H1 (cell line): ENCODE data around the gene APMAP. TPM values are rescaled to one million over a fixed set of nuclear protein-coding genes. Genes with fewer than 3 reads are reported as not detected.
A peak's percentile ranks its signal among the peaks of the same experiment; 100 is the strongest.

Experiments used
- BRCA1 ChIP-seq: IDR thresholded peaks from 2 replicates; pipeline ENCODE4 v1.6.1; 2012; ENCODE audit warnings: low read depth, low read length, improper control_type of control experiment
- CBX5 ChIP-seq: fragments of 300-800, 300-1000 bp; sonication (generic); IDR thresholded peaks from 2 replicates; pipeline ENCODE4 v1.7.1; 2016; ENCODE audit warnings: antibody characterized with exemption, low read length, low read depth
- CREB1 ChIP-seq: IDR thresholded peaks from 2 replicates; pipeline ENCODE4 v1.6.1; 2012; ENCODE audit warnings: inconsistent platforms
- FOSL1 ChIP-seq: IDR thresholded peaks from 2 replicates; pipeline ENCODE4 v1.6.1; 2011; ENCODE audit warnings: mild to moderate bottlenecking, low read depth, low read length, moderate library complexity; ENCODE audit not compliant: insufficient read depth
- GTF2F1 ChIP-seq: IDR thresholded peaks from 2 replicates; pipeline ENCODE4 v1.6.1; 2012; ENCODE audit warnings: low read depth, low read length, improper control_type of control experiment, borderline replicate concordance
- KDM1A ChIP-seq: fragments of 200-600, 300-600 bp; sonication (generic); IDR thresholded peaks from 2 replicates; pipeline ENCODE4 v1.7.1; 2016; ENCODE audit warnings: mild to moderate bottlenecking, low read length, borderline replicate concordance
- MAX ChIP-seq: IDR thresholded peaks from 2 replicates; pipeline ENCODE4 v1.6.1; 2012; ENCODE audit warnings: inconsistent platforms
- PHF8 ChIP-seq: fragments of 200-600 bp; sonication (generic); conservative IDR thresholded peaks from 2 replicates; pipeline ENCODE4 v1.7.1; 2012; ENCODE audit warnings: low read depth, mild to moderate bottlenecking, inconsistent platforms, low read length, moderate library complexity
- POU5F1 ChIP-seq: IDR thresholded peaks from 2 replicates; pipeline ENCODE4 v1.6.1; 2011; ENCODE audit warnings: low read depth, mild to moderate bottlenecking, low read length, moderate library complexity
- RAD21 ChIP-seq, 2 experiments: IDR thresholded peaks in 1 of 2; conservative IDR thresholded peaks in 1 of 2; 2 replicates each; pipeline ENCODE4 v1.6.1; 2011; ENCODE audit warnings: low read depth in 2 of 2, low read length in 2 of 2, improper control_type of control experiment in 1 of 2, inconsistent platforms in 1 of 2, mild to moderate bottlenecking in 1 of 2, moderate library complexity in 1 of 2
- RFX5 ChIP-seq: IDR thresholded peaks from 2 replicates; pipeline ENCODE4 v1.6.1; 2011; ENCODE audit warnings: low read depth, low read length, improper control_type of control experiment, borderline replicate concordance
- SIX5 ChIP-seq: IDR thresholded peaks from 2 replicates; pipeline ENCODE4 v1.6.1; 2011; ENCODE audit warnings: mild to moderate bottlenecking, low read depth, low read length
- SP1 ChIP-seq: IDR thresholded peaks from 2 replicates; pipeline ENCODE4 v1.6.1; 2011; ENCODE audit warnings: low read depth, low read length
- TEAD4 ChIP-seq: IDR thresholded peaks from 2 replicates; pipeline ENCODE4 v1.6.1; 2012; ENCODE audit warnings: low read depth, low read length, inconsistent platforms, mixed read lengths
- ZNF274 ChIP-seq: IDR thresholded peaks from 2 replicates; pipeline ENCODE4 v1.7.0; 2012; ENCODE audit warnings: low read length, borderline replicate concordance; ENCODE audit errors: extremely low read depth
- polyA plus RNA-seq, 7 experiments: library from polyadenylated mRNA; depleted of rRNA in 3 of 7; stranded (reverse) in 5 of 7; unstranded in 2 of 7; fragments of >200 nt in 5 of 7; fragments of 200-250 nt in 2 of 7; gene quantifications; 1 replicate in 5 of 7; 2 replicates in 1 of 7; 4 replicates in 1 of 7; pipeline versions ENCODE4 v1.2.1 to v1.2.3, GENCODE V29; 2011 to 2013; ENCODE audit warnings: missing spikeins in 2 of 7, mixed read lengths in 2 of 7
- total RNA-seq: library from RNA; stranded (reverse); fragmentation: NEBNext Ultra II Directional; extraction: Animal tissue kit (Norgen Biotek cat#: 25700); gene quantifications from 2 replicates; pipeline ENCODE4 v1.2.1, GENCODE V29; 2021

Gene APMAP
- total and polyA plus RNA-seq, 2 of the 8 experiments (the other 6 are each of a cell fraction or from before 2014, with no cell fraction given), result 31.3 to 66.0 TPM

GRCh38 chr20:24917797-24918578 lies 74.6 kb downstream of the APMAP start (continued):
- no peak for TF ChIP-seq PHF8
- peak; percentile 96 to 97 for TF ChIP-seq RAD21 (IDR thresholded peaks at IDR 0.05 in 1 of 2, conservative IDR thresholded peaks at IDR 0.05 in 1 of 2; ENCODE audit: low read depth in 2 of 2, low read length in 2 of 2)
- TF ChIP-seq ZNF274, result no peak
- TF ChIP-seq BRCA1, result no peak
- no peak for TF ChIP-seq SP1
- TF ChIP-seq POU5F1, result no peak
- peak; percentile 11; the same call in 1 of the 2 replicates for TF ChIP-seq MAX
- TF ChIP-seq FOSL1, result no peak
- TF ChIP-seq KDM1A, result no peak
- TF ChIP-seq TEAD4, result 0 out of 2 replicates have a peak, but pooled peaks have one; percentile 16
- no peak for TF ChIP-seq CBX5
- no peak for TF ChIP-seq SIX5
- TF ChIP-seq CREB1, result no peak
- no peak for TF ChIP-seq RFX5
- no peak for TF ChIP-seq GTF2F1
